ENCODE data around the gene CPSF4.

CPSF4 gene

DNA sequence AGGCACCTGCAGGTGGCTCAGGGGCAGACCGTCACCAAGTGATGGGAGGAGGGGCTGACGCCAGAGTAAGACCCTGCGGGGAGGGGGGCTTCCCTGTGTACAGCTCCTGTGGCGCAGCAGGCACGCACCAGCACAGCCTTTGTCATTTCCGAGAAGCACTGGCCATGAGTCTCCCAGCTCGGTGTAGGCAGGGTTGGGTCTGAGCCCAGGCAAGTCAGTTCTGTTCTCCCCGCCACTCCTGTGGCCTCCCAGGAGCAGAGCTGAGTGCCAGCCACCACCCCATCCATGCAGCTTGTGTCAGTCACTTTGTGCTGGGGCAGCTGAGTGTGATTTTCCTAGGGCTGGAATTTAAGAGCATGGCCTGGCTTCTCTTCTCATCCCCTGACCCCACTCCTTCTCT lies 13.2 kb downstream of the CPSF4 start:
- TF ChIP-seq TAF1 (IDR thresholded peaks at IDR 0.05; ENCODE audit: borderline replicate concordance, insufficient read depth, low read length), result no peak
- TF ChIP-seq SIN3A (IDR thresholded peaks at IDR 0.05; ENCODE audit: borderline replicate concordance, insufficient read depth, low read length), result no peak
- no peak for TF ChIP-seq FOXP2 (optimal IDR thresholded peaks at IDR 0.05; ENCODE audit: borderline replicate concordance, extremely low read depth, extremely low read length, insufficient read depth)
- TF ChIP-seq, protein P1, sequence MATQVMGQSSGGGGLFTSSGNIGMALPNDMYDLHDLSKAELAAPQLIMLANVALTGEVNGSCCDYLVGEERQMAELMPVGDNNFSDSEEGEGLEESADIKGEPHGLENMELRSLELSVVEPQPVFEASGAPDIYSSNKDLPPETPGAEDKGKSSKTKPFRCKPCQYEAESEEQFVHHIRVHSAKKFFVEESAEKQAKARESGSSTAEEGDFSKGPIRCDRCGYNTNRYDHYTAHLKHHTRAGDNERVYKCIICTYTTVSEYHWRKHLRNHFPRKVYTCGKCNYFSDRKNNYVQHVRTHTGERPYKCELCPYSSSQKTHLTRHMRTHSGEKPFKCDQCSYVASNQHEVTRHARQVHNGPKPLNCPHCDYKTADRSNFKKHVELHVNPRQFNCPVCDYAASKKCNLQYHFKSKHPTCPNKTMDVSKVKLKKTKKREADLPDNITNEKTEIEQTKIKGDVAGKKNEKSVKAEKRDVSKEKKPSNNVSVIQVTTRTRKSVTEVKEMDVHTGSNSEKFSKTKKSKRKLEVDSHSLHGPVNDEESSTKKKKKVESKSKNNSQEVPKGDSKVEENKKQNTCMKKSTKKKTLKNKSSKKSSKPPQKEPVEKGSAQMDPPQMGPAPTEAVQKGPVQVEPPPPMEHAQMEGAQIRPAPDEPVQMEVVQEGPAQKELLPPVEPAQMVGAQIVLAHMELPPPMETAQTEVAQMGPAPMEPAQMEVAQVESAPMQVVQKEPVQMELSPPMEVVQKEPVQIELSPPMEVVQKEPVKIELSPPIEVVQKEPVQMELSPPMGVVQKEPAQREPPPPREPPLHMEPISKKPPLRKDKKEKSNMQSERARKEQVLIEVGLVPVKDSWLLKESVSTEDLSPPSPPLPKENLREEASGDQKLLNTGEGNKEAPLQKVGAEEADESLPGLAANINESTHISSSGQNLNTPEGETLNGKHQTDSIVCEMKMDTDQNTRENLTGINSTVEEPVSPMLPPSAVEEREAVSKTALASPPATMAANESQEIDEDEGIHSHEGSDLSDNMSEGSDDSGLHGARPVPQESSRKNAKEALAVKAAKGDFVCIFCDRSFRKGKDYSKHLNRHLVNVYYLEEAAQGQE (IDR thresholded peaks at IDR 0.05; ENCODE audit: insufficient read depth in 1 of 2, low read depth in 2 of 2, low read length in 2 of 2), result no peak
- no peak for TF ChIP-seq POLR2AphosphoS5 (IDR thresholded peaks at IDR 0.05; ENCODE audit: low read depth, low read length)

DNA sequence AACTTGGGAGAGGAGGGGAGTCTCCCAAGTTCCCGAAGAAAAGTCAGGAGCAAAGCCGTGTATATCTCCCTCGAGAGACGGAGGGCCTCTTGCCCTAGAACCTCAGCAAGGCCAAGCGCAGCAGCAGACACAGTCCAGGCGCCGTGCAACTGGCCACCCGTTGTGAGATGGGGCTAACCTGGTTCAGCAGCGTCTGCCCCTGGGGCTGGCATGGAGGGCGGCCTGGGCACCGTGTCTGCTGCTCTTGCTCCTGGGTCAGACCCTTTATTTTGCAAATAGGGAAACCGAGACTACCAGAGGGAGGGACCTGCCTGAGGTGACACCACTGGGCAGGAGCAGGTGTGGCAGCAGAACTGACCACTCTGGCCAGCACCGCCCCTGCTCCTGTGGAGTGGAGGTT lies 13.8 kb downstream of the CPSF4 start:
- TF ChIP-seq, protein P1 (IDR thresholded peaks at IDR 0.05; ENCODE audit: insufficient read depth in 1 of 2, low read depth in 2 of 2, low read length in 2 of 2), result no peak
- TF ChIP-seq POLR2AphosphoS5 (IDR thresholded peaks at IDR 0.05; ENCODE audit: low read depth, low read length) (no peak), FOXP2 (optimal IDR thresholded peaks at IDR 0.05; ENCODE audit: borderline replicate concordance, extremely low read depth, extremely low read length, insufficient read depth) (no peak), SIN3A (IDR thresholded peaks at IDR 0.05; ENCODE audit: borderline replicate concordance, insufficient read depth, low read length) (no peak), TAF1 (IDR thresholded peaks at IDR 0.05; ENCODE audit: borderline replicate concordance, insufficient read depth, low read length) (no peak)

DNA sequence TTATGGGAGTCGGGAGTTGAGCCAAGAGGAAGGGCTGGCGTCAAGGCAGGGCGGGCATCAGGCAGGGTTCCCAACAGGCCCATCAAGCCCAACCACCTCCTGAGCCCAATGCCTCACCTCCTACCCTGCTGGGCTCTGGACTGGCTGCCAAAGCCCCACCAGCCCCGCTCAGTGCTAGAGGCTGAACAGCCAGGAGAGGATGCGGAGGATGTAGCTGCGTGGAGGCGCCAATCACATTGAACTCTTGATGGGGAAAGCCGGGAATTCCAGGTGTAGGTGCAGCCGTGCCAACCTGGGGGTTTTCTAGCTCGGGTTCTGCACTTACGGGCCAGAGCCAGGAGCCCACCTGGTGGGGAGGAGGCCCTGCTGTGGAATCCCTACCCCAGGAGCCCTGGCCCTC lies 14.4 kb downstream of the CPSF4 start:
- no peak for TF ChIP-seq TAF1 (IDR thresholded peaks at IDR 0.05; ENCODE audit: borderline replicate concordance, insufficient read depth, low read length)
- TF ChIP-seq POLR2AphosphoS5 (IDR thresholded peaks at IDR 0.05; ENCODE audit: low read depth, low read length), result no peak
- TF ChIP-seq FOXP2 (optimal IDR thresholded peaks at IDR 0.05; ENCODE audit: borderline replicate concordance, extremely low read depth, extremely low read length, insufficient read depth), result no peak
- no peak for TF ChIP-seq SIN3A (IDR thresholded peaks at IDR 0.05; ENCODE audit: borderline replicate concordance, insufficient read depth, low read length)

DNA sequence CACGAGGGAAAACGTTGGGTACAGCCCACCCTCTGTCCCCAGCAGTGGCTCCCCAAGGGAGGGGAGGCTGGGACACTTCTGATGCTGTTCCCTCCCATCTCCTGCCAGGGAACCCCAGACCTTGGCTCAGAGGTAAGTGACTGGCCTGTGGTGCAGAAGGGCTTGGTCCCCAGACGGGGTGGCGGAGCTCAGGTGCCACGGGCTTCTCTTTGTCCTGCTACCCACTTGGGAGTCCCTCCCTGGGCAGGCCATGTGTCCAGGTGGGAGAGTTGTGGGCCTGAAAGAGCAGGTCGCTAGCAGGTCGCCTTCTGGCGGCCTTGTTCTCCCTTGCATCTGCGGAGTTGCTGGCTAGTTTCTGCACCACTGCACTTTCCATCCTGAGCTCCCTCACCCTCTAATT lies 17.1 kb downstream of the CPSF4 start:
- TF ChIP-seq SIN3A (IDR thresholded peaks at IDR 0.05; ENCODE audit: borderline replicate concordance, insufficient read depth, low read length), result no peak
- TF ChIP-seq FOXP2 (optimal IDR thresholded peaks at IDR 0.05; ENCODE audit: borderline replicate concordance, extremely low read depth, extremely low read length, insufficient read depth), result no peak
- TF ChIP-seq POLR2AphosphoS5 (IDR thresholded peaks at IDR 0.05; ENCODE audit: low read depth, low read length), result no peak; the same call in 1 of the 2 replicates
- TF ChIP-seq, protein P1 (IDR thresholded peaks at IDR 0.05; ENCODE audit: insufficient read depth in 1 of 2, low read depth in 2 of 2, low read length in 2 of 2), result no peak
- TF ChIP-seq TAF1 (IDR thresholded peaks at IDR 0.05; ENCODE audit: borderline replicate concordance, insufficient read depth, low read length), result no peak

DNA sequence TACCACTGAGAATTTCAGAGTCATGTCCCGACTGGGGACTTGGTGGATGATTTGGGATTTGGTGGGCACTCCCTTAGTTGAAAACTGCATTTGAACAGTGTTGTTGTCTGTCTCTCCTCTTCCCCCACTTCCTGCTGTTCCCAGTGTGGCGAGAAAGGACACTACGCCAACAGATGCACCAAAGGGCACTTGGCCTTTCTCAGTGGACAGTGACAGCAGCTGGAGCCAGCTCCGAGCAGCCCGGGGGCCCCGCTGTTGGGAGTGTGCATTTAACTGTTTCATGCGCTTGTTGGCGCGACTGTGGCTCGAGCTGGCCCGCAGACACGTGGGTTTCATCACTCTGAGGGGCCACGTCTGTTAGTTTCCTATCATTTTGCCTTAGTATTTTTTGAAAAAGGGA lies 17.5 kb downstream of the CPSF4 start:
- TF ChIP-seq POLR2AphosphoS5 (IDR thresholded peaks at IDR 0.05; ENCODE audit: low read depth, low read length) (no peak; the same call in 1 of the 2 replicates), SIN3A (IDR thresholded peaks at IDR 0.05; ENCODE audit: borderline replicate concordance, insufficient read depth, low read length) (no peak), FOXP2 (optimal IDR thresholded peaks at IDR 0.05; ENCODE audit: borderline replicate concordance, extremely low read depth, extremely low read length, insufficient read depth) (no peak), TAF1 (IDR thresholded peaks at IDR 0.05; ENCODE audit: borderline replicate concordance, insufficient read depth, low read length) (no peak)
- TF ChIP-seq, protein P1 (IDR thresholded peaks at IDR 0.05; ENCODE audit: insufficient read depth in 1 of 2, low read depth in 2 of 2, low read length in 2 of 2), result no peak
